GM18951 (cell line): ENCODE results near the gene TFAP2C.

Source experiments
- POLR2A ChIP-seq: IDR thresholded peaks from 4 replicates; pipeline ENCODE4 v1.6.1; 2011; ENCODE audit warnings: mild to moderate bottlenecking; ENCODE audit not compliant: insufficient read length, insufficient read depth; ENCODE audit errors: extremely low read depth
- in situ Hi-C: fragments of 300-500 bp; cut with MboI; formaldehyde crosslinking; loops from one replicate; pipeline ENCODE4 v1.12.0; 2022; ENCODE audit warnings: low sequenced_read_pairs, mixed read lengths, inconsistent platforms; ENCODE audit not compliant: unreplicated experiment

TFAP2C gene

GRCh38 chr20:56628873-56629463 is at the start of gene TFAP2C:
Gene TFAP2C, plus strand, starts transcription at chr20:56629306. Its CDS starts 239 bp downstream, at chr20:56629545.
- no peak for TF ChIP-seq POLR2A
- in situ Hi-C loops = no loop called here

- in situ Hi-C loops = no loop called here
- no peak for TF ChIP-seq POLR2A
Observed at GRCh38 chr20:56580226-56580625, 48.9 kb upstream of the TFAP2C start.

GRCh38 chr20:56581701-56582100 is 47.4 kb upstream of the TFAP2C start:
- TF ChIP-seq POLR2A = no peak
- in situ Hi-C loops = no loop called here

- no peak for TF ChIP-seq POLR2A
- in situ Hi-C loops = no loop called here
Observed at GRCh38 chr20:56582542-56582941, 46.6 kb upstream of the TFAP2C start.

- TF ChIP-seq POLR2A = no peak
- in situ Hi-C loops = no loop called here
Observed at GRCh38 chr20:56584916-56585315, 44.2 kb upstream of the TFAP2C start.

- in situ Hi-C loops = no loop called here
- TF ChIP-seq POLR2A = no peak
Observed at GRCh38 chr20:56587307-56588041, 41.6 kb upstream of the TFAP2C start.

GRCh38 chr20:56588996-56589395 is 40.1 kb upstream of the TFAP2C start:
- in situ Hi-C loops = no loop called here
- TF ChIP-seq POLR2A = no peak

GRCh38 chr20:56589633-56590032 is 39.5 kb upstream of the TFAP2C start:
- no peak for TF ChIP-seq POLR2A
- in situ Hi-C loops = no loop called here

GRCh38 chr20:56590888-56591287 is 38.2 kb upstream of the TFAP2C start:
- no peak for TF ChIP-seq POLR2A
- in situ Hi-C loops = no loop called here

- in situ Hi-C loops = no loop called here
- TF ChIP-seq POLR2A = no peak
Observed at GRCh38 chr20:56592211-56592610, 36.9 kb upstream of the TFAP2C start.

- no peak for TF ChIP-seq POLR2A
- in situ Hi-C loops = no loop called here
Observed at GRCh38 chr20:56592817-56593216, 36.3 kb upstream of the TFAP2C start.

- in situ Hi-C loops = no loop called here
Observed at GRCh38 chr20:56595746-56596475, 33.2 kb upstream of the TFAP2C start.

GRCh38 chr20:56601166-56601565 is 27.9 kb upstream of the TFAP2C start:
- no peak for TF ChIP-seq POLR2A
- in situ Hi-C loops = no loop called here

More at GRCh38 chr20:56595746-56596475, 33.2 kb upstream of the TFAP2C start:
- TF ChIP-seq POLR2A = no peak
